ENCODE measurements around the gene TDRD7.

Gene TDRD7

DNA sequence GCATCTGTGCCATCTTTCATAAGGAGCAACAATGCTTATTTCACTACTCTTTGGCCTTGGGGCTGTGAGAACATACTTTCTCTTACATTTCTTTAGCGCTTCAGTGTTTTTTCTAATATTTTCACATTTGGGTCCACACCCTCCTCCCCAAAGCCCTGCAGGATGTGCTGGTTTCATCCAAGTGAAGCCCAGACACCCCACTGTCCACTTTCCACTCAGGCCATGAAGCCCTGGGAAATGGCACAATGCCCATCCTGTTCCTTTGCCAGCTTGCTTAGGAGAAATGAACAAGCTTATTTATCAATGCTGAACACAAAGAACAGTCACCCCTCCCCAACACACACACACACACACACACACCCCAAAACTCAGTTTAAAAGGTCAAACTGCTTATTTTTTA, 72.2 kb downstream of the TDRD7 start:
- H3K36me3 ChIP-seq (ENCODE audit: control insufficient read depth in 2 of 2, insufficient read depth in 1 of 2, low read length in 2 of 2) = peaks cover 0 to 24% of the 10 kb centered on the region in 2 experiments; a peak in 1 of 3 replicates
- POLR2A ChIA-PET = no interaction called here
- CTCF ChIA-PET = interaction anchor here (1.3 to 5.6 kb wide), 6 partner anchors 12 to 131 kb away, joined by 3 to 58 read pairs (median 6); no protein-coding TSS in a partner anchor
- H3K27ac ChIP-seq (ENCODE audit: extremely low read depth, low read depth, low read length) = no peak overlapping the region
- no peaks in the 10 kb centered on the region for H3K4me1 ChIP-seq (ENCODE audit: control insufficient read depth, insufficient read depth, low read length)
- H3K4me3 ChIP-seq (ENCODE audit: low read depth, low read length) = no peak overlapping the region
- H3K9me3 ChIP-seq (ENCODE audit: control insufficient read depth, insufficient read depth, low read depth, low read length) = no peaks in the 10 kb centered on the region
- TF ChIP-seq ZBTB11 (tag by site-specific recombination; conservative IDR thresholded peaks at IDR 0.05; ENCODE audit: low read depth) = no peak
- TF ChIP-seq KLF9 (tag by site-specific recombination; IDR thresholded peaks at IDR 0.05; ENCODE audit: low read depth) = no peak
- TF ChIP-seq REPIN1 (tag by site-specific recombination; IDR thresholded peaks at IDR 0.05; ENCODE audit: low read depth) = no peak
- no peak for TF ChIP-seq KLF16 (tag by site-specific recombination; IDR thresholded peaks at IDR 0.05)
- no peak for TF ChIP-seq SETDB1 (IDR thresholded peaks at IDR 0.05; ENCODE audit: insufficient read length, low read length)
- TF ChIP-seq GLI2 (tag by site-specific recombination; IDR thresholded peaks at IDR 0.05; ENCODE audit: borderline replicate concordance, low read depth) = no peak

GRCh38 chr9:97487107-97487506, 75.2 kb downstream of the TDRD7 start:
- Histone ChIP-seq H3K9me3 (ENCODE audit: control insufficient read depth, insufficient read depth, low read depth, low read length) (no peaks in the 10 kb centered on the region), H3K36me3 (ENCODE audit: control insufficient read depth in 2 of 2, insufficient read depth in 1 of 2, low read length in 2 of 2) (peaks cover 0 to 22% of the 10 kb centered on the region in 2 experiments; a peak in 1 of 3 replicates), H3K4me1 (ENCODE audit: control insufficient read depth, insufficient read depth, low read length) (no peaks in the 10 kb centered on the region), H3K4me3 (ENCODE audit: low read depth, low read length) (no peak overlapping the region), H3K27ac (ENCODE audit: extremely low read depth, low read depth, low read length) (no peak overlapping the region)
- TF ChIP-seq ZNF830 (tag by site-specific recombination; IDR thresholded peaks at IDR 0.05; ENCODE audit: low read depth) (no peak), ZBTB17 (tag by site-specific recombination; IDR thresholded peaks at IDR 0.05) (no peak), WT1 (tag by site-specific recombination; IDR thresholded peaks at IDR 0.05) (no peak), BCL11B (tag by site-specific recombination; IDR thresholded peaks at IDR 0.05; ENCODE audit: low read depth) (no peak), ZNF488 (tag by site-specific recombination; IDR thresholded peaks at IDR 0.05) (no peak), ZNF549 (tag by site-specific recombination; IDR thresholded peaks at IDR 0.05) (no peak), ZNF184 (tag by site-specific recombination; IDR thresholded peaks at IDR 0.05) (no peak), ZNF404 (tag by site-specific recombination; IDR thresholded peaks at IDR 0.05) (no peak), ZNF292 (tag by site-specific recombination; IDR thresholded peaks at IDR 0.05; ENCODE audit: borderline replicate concordance, low read depth) (no peak)
- ChIA-PET POLR2A (interaction anchor here (0.6 to 1.3 kb wide), 2 partner anchors 15 to 146 kb away, joined by 3 to 4 read pairs; partner anchors contain the start of genes NCBP1, TMOD1 and TSTD2), CTCF (interaction anchor here (0.8 to 5.6 kb wide), 10 partner anchors 9 to 129 kb away, joined by 3 to 58 read pairs (median 10); partner anchors contain the start of gene TMOD1)

- ChIA-PET POLR2A (interaction anchor here (1.3 kb wide), 1 partner anchor 145 kb away, joined by 3 read pairs; the partner anchor contains the start of genes NCBP1 and TSTD2), CTCF (interaction anchor here (0.7 to 5.6 kb wide), 8 partner anchors 9 to 176 kb away, joined by 3 to 58 read pairs (median 10); partner anchors contain the start of gene TMOD1)
- Histone ChIP-seq H3K27ac (ENCODE audit: extremely low read depth, low read depth, low read length) (no peak overlapping the region), H3K36me3 (ENCODE audit: control insufficient read depth in 2 of 2, insufficient read depth in 1 of 2, low read length in 2 of 2) (peaks cover 0 to 19% of the 10 kb centered on the region in 2 experiments; a peak in 1 of 3 replicates), H3K4me3 (ENCODE audit: low read depth, low read length) (no peak overlapping the region), H3K4me1 (ENCODE audit: control insufficient read depth, insufficient read depth, low read length) (no peaks in the 10 kb centered on the region), H3K9me3 (ENCODE audit: control insufficient read depth, insufficient read depth, low read depth, low read length) (no peaks in the 10 kb centered on the region)
- TF ChIP-seq GLIS1 (tag by site-specific recombination; IDR thresholded peaks at IDR 0.05) = no peak
- TF ChIP-seq SP7 (tag by site-specific recombination; IDR thresholded peaks at IDR 0.05) = no peak
- TF ChIP-seq REST (tag by site-specific recombination; IDR thresholded peaks at IDR 0.05) = no peak
- TF ChIP-seq, protein P1, sequence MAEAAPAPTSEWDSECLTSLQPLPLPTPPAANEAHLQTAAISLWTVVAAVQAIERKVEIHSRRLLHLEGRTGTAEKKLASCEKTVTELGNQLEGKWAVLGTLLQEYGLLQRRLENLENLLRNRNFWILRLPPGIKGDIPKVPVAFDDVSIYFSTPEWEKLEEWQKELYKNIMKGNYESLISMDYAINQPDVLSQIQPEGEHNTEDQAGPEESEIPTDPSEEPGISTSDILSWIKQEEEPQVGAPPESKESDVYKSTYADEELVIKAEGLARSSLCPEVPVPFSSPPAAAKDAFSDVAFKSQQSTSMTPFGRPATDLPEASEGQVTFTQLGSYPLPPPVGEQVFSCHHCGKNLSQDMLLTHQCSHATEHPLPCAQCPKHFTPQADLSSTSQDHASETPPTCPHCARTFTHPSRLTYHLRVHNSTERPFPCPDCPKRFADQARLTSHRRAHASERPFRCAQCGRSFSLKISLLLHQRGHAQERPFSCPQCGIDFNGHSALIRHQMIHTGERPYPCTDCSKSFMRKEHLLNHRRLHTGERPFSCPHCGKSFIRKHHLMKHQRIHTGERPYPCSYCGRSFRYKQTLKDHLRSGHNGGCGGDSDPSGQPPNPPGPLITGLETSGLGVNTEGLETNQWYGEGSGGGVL (tag by site-specific recombination; IDR thresholded peaks at IDR 0.05) = no peak
- TF ChIP-seq ZNF610 (tag by site-specific recombination; IDR thresholded peaks at IDR 0.05; ENCODE audit: borderline replicate concordance) = no peak
- no peak for TF ChIP-seq ZNF777 (tag by site-specific recombination; IDR thresholded peaks at IDR 0.05; ENCODE audit: borderline replicate concordance)
These were observed 76.0 kb downstream of the TDRD7 start for GRCh38 chr9:97487861-97488260.

Measured in HEK293 (cell line).